K562 (cell line): ENCODE results near the gene GANAB. TPM values are rescaled to one million over a fixed set of nuclear protein-coding genes. Genes with fewer than 3 reads are reported as not detected.
A peak's percentile ranks its signal among the peaks of the same experiment; 100 is the strongest.

ENCODE experiments used
- ATF7 ChIP-seq: fragments of 450-650 bp; IDR thresholded peaks from 2 replicates; pipeline ENCODE4 v1.7.1; 2014; ENCODE audit warnings: mild to moderate bottlenecking, moderate library complexity
- DEAF1 ChIP-seq: fragments of 450-650 bp; formaldehyde crosslinking; IDR thresholded peaks from 2 replicates; pipeline ENCODE4 v1.4.0; 2020; ENCODE audit warnings: mild to moderate bottlenecking, moderate library complexity
- ELF1 ChIP-seq: fragments of 200-800 bp; sonication (Bioruptor generic); IDR thresholded peaks from 2 replicates; pipeline ENCODE4 v1.6.1; 2016; ENCODE audit warnings: missing genetic modification characterization, missing compliant biosample characterization
- GABPB1 ChIP-seq: sonication (generic); formaldehyde crosslinking; IDR thresholded peaks from 2 replicates; pipeline ENCODE4 v1.8.0; 2022; ENCODE audit warnings: mild to moderate bottlenecking, missing genetic modification reagents
- HNRNPL ChIP-seq: fragments of 200-400 bp; formaldehyde crosslinking; IDR thresholded peaks from 2 replicates; pipeline ENCODE4 v1.6.1; 2017; ENCODE audit warnings: low read depth, mild to moderate bottlenecking, low read length
- ILF3 ChIP-seq: fragments of 450-650 bp; IDR thresholded peaks from 2 replicates; pipeline ENCODE4 v1.6.1; 2018; ENCODE audit warnings: antibody characterized with exemption, mild to moderate bottlenecking, moderate library complexity, borderline replicate concordance
- MBD2 ChIP-seq: sonication (generic); IDR thresholded peaks from 2 replicates; pipeline ENCODE4 v1.6.1; 2016; ENCODE audit warnings: low read depth, borderline replicate concordance
- MEF2D ChIP-seq: conservative IDR thresholded peaks from 2 replicates; pipeline ENCODE4 v1.6.1; 2016; ENCODE audit warnings: low read depth, missing genetic modification characterization, missing compliant biosample characterization
- MYC ChIP-seq, 2 experiments: fragments of 250-450 bp in 1 of 2; sonication (Bioruptor Pico) in 1 of 2; IDR thresholded peaks; 2 replicates each; pipeline versions ENCODE4 v1.5.1 to v1.6.1; 2012 to 2021; ENCODE audit warnings: low read depth in 2 of 2, borderline replicate concordance in 1 of 2, improper control_type of control experiment in 1 of 2, low read length in 1 of 2, mild to moderate bottlenecking in 1 of 2, moderate library complexity in 1 of 2
- PCBP1 ChIP-seq: fragments of 200-400 bp; formaldehyde crosslinking; IDR thresholded peaks from 2 replicates; pipeline ENCODE4 v1.6.1; 2018; ENCODE audit warnings: mild to moderate bottlenecking, low read depth, low read length; ENCODE audit not compliant: poor library complexity, severe bottlenecking
- PHB ChIP-seq: fragments of 250-450 bp; sonication (Bioruptor Pico); IDR thresholded peaks from 2 replicates; pipeline ENCODE4 v1.5.0; 2021
- XRCC5 ChIP-seq: fragments of 200-400 bp; formaldehyde crosslinking; IDR thresholded peaks from 2 replicates; pipeline ENCODE4 v1.6.1; 2017; ENCODE audit warnings: low read depth, mild to moderate bottlenecking, low read length
- ZBTB9 ChIP-seq: fragments of 450-650 bp; formaldehyde crosslinking; IDR thresholded peaks from 2 replicates; pipeline ENCODE4 v1.4.0; 2020; ENCODE audit warnings: mild to moderate bottlenecking, moderate library complexity
- ZNF311 ChIP-seq: fragments of 250-450 bp; sonication (Bioruptor Pico); IDR thresholded peaks from 2 replicates; pipeline ENCODE4 v1.4.0; 2020; ENCODE audit warnings: mild to moderate bottlenecking, moderate library complexity
- ZNF639 ChIP-seq, 2 experiments: fragments of 200-800 bp in 1 of 2; sonication (Bioruptor generic) in 1 of 2; sonication (generic) in 1 of 2; formaldehyde crosslinking in 1 of 2; IDR thresholded peaks in 1 of 2; conservative IDR thresholded peaks in 1 of 2; 2 replicates each; pipeline versions ENCODE4 v1.5.0 to v1.6.1; 2016 to 2020; ENCODE audit warnings: missing compliant biosample characterization in 1 of 2, missing genetic modification characterization in 1 of 2, missing genetic modification reagents in 1 of 2
- polyA plus RNA-seq, 8 experiments: library from polyadenylated mRNA; depleted of rRNA in 4 of 8; stranded (reverse) in 5 of 8; unstranded in 3 of 8; fragments of >200 nt; fragmentation: Nextera tagmentation in 2 of 8; fragmentation: Illumina TruSeq in 1 of 8; extraction: Ambion mirVana in 2 of 8; extraction: Trizol in 1 of 8; gene quantifications; 2 replicates each; pipeline versions ENCODE4 v1.2.1 to v1.2.3, GENCODE V29; 2011 to 2014; ENCODE audit warnings: inconsistent platforms in 1 of 8, missing spikeins in 1 of 8
- total RNA-seq, 7 experiments: library from RNA; depleted of rRNA in 6 of 7; stranded (reverse); fragments of >200 nt in 6 of 7; fragmentation: Illumina TruSeq in 2 of 7; extraction: Trizol in 2 of 7; gene quantifications; 2 replicates each; pipeline versions ENCODE4 v1.2.1 to v1.2.3, GENCODE V29; 2011 to 2021; ENCODE audit warnings: low replicate concordance in 1 of 7
- TF ChIP-seq, protein P1 (sequence below), 2 experiments: fragments of 450-650 bp; IDR thresholded peaks; 2 replicates each; pipeline ENCODE4 v1.6.1; 2016
- TF ChIP-seq, protein P2 (sequence below): conservative IDR thresholded peaks from 2 replicates; pipeline ENCODE4 v1.6.1; 2011; ENCODE audit warnings: low read depth, mild to moderate bottlenecking, low read length; ENCODE audit not compliant: control insufficient read depth

GANAB gene
- total and polyA plus RNA-seq, 9 of the 15 experiments (the other 6 are each of a cell fraction or from before 2014, with no cell fraction given), result 6.5 to 284 (median 161) TPM

DNA sequence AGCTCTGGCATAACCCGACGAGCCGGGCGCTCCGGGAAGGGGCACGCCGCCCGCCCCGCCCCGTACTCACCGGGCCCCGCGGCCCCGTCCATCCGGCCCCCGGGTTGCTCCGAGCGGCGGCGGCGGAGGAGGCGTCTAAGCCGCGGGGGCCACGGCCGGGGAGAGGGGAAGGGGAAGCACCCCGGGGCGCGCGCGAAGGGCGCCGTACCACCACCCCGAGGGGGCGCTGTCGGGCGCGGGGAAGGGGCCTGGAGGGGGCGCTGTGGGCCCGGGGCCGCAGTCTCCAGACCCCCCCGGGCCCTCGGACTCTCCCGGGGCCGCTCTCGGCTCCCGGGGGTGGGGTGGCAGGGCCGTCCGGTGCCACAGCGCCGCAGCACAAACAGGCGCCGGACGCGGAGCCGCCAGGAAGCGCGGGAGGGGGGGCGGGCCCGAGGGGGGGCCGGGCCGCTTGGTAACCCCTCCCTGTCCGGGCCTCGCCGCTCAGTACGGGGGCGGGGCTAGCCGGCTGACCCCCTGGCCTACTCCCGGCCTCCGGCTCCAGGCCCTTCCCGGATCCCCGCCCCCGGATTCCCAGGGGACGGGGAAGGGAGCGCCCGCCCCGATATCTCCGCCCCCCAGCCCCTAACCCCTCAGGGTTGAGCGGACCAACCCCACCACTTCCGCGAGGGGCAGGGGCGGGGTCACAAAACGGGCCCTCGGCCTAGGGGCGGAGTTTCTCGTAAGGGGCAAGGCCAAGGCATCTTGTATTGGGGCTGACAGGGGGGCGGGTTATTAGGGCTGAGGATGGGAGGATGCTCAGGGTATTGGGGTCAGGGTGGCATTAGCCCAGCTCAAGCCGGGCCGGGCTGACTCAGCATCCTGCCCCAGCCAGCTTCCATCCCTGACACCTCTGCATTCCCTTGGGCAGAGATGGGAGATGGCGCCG is 33.8 kb downstream of the GANAB start, which contains the start of the genes EML3 and ROM1 (continued):
- no peak for TF ChIP-seq PHB (CRISPR knock-in tag)
- TF ChIP-seq, protein P1, sequence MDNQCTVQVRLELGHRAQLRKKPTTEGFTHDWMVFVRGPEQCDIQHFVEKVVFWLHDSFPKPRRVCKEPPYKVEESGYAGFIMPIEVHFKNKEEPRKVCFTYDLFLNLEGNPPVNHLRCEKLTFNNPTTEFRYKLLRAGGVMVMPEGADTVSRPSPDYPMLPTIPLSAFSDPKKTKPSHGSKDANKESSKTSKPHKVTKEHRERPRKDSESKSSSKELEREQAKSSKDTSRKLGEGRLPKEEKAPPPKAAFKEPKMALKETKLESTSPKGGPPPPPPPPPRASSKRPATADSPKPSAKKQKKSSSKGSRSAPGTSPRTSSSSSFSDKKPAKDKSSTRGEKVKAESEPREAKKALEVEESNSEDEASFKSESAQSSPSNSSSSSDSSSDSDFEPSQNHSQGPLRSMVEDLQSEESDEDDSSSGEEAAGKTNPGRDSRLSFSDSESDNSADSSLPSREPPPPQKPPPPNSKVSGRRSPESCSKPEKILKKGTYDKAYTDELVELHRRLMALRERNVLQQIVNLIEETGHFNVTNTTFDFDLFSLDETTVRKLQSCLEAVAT (IDR thresholded peaks at IDR 0.05), result peak in 1 of 2 experiments; percentile 81; a peak in 1 of 4 replicates
- TF ChIP-seq ZNF311 (CRISPR knock-in tag), result no peak
- TF ChIP-seq ATF7, result peak; percentile 12; the same call in 1 of the 2 replicates
- peak; percentile 22; the same call in 1 of the 2 replicates for TF ChIP-seq ZBTB9
- TF ChIP-seq, protein P2, sequence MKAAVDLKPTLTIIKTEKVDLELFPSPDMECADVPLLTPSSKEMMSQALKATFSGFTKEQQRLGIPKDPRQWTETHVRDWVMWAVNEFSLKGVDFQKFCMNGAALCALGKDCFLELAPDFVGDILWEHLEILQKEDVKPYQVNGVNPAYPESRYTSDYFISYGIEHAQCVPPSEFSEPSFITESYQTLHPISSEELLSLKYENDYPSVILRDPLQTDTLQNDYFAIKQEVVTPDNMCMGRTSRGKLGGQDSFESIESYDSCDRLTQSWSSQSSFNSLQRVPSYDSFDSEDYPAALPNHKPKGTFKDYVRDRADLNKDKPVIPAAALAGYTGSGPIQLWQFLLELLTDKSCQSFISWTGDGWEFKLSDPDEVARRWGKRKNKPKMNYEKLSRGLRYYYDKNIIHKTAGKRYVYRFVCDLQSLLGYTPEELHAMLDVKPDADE, result peak; percentile 54; the same call in 1 of the 2 replicates
- peak; percentile 53; the same call in 1 of the 2 replicates for TF ChIP-seq MYC (IDR thresholded peaks at IDR 0.05; ENCODE audit: low read depth, low read length)
- TF ChIP-seq MYC (CRISPR knock-in tag; IDR thresholded peaks at IDR 0.05; ENCODE audit: borderline replicate concordance, low read depth), result no peak
- peak; percentile 83 for TF ChIP-seq ELF1 (tag)
- TF ChIP-seq MBD2, result 0 out of 2 replicates have a peak, but pooled peaks have one; percentile 5
- peak; percentile 86; the same call in 1 of the 2 replicates for TF ChIP-seq ILF3
- TF ChIP-seq XRCC5, result 0 out of 2 replicates have a peak, but pooled peaks have one; percentile 46
- peak in 1 of 2 experiments; percentile 98; a peak in 2 of 4 replicates for TF ChIP-seq ZNF639 (CRISPR knock-in tag; conservative IDR thresholded peaks at IDR 0.05 in 1 of 2, IDR thresholded peaks at IDR 0.05 in 1 of 2)
- peak; percentile 53 for TF ChIP-seq GABPB1
- peak; percentile 83; the same call in 1 of the 2 replicates for TF ChIP-seq HNRNPL
- no peak for TF ChIP-seq MEF2D
- peak; percentile 41; the same call in 1 of the 2 replicates for TF ChIP-seq DEAF1 (CRISPR knock-in tag)
- TF ChIP-seq PCBP1, result peak; percentile 31
